HG02798 (cell line): Measurements from ENCODE around the gene TMCC2.

ENCODE experiments used
- ATAC-seq: cut with Tn5 transposase; IDR thresholded peaks from one replicate; pipeline ENCODE4 v1.9.1; 2021; ENCODE audit warnings: mild to moderate bottlenecking; ENCODE audit not compliant: unreplicated experiment, poor library complexity

Gene TMCC2

DNA sequence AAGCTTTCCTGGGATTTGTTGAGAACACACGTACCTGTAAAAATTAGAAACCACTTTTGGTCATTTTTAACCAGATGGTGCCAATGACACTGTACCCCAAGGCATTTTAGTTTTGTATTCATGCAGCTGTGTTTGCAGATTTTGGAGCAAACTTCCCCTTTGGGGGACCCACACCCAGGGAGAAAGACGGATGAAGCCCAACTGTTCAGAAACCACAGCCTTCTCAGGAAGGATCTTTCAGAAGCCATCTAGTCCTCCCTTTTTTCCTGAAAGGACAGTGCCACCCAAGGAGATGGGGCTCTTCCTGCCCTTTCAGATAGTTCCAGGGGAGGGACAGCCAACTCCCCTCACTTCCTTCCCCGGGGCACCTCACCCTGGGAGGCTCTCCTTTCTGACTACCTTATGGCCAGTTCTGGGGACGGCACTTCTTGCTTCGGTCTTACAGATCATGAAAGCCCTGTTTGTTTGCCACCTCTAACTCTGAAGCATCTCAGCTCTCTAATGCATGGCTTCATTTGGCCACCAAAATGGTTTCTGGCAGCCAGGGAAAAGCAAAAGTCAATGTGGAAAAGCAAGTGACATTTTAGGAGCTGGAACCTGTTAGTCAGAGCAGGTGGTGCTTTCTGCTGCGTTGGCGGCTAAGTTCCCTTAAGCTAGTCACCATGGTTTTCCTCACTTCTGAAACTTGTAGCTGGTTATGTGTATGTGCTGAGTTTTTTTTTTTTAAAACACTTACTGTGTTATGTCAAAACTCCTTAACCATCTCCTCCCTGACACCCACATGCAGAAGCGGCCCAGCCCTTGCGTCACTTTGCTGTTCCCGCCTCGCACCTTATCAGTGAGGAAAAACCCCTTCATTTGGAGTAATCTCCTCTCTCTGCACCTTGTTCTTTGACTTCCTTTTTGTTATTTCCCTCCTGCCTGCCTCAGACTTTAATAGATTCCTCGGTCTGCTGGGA lies 10.1 kb downstream of the TMCC2 start:
- no peak for ATAC-seq

DNA sequence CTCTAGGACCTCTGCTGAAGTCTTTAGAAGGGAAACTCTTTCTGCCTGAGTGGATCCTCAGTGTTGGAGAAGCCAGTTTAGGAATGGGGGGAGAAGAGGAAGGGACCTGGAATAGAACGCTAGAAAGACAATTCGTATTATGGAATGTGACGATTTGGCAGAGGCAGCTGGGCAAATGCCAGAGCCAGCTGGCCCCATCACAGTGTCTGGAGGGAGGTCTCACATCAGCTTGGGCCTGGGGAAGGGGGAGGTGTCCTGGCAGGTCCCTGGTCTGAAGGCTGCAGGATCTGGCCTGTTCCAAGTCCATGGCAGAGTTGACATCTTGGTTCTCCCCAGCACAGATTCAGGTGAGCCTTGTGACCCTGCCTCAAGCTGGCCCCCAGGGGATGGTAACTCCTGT lies 11.3 kb downstream of the TMCC2 start:
- no peak for ATAC-seq

- no peak for ATAC-seq
These were observed 12.4 kb downstream of the TMCC2 start for GRCh38 chr1:205240118-205240517.

DNA sequence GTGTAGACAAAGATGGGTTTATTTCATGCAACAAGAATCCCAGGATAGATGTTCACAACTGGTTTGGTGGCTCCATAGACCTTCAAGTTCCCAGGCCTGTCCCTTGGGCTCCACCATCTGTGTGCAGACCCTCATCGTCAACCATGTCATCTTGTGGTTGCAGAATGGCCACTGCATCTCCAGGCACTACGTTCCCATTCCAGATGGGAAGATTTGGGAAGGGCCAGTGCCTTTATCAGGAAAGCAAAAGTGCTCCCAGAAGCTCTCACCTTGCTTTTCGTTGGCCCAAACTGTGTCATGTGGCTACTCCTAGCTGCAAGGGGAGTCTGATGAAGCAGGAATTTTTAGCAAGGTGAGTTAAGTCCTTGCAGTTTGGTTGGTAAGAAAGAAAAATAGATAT lies 12.8 kb downstream of the TMCC2 start:
- no peak for ATAC-seq

DNA sequence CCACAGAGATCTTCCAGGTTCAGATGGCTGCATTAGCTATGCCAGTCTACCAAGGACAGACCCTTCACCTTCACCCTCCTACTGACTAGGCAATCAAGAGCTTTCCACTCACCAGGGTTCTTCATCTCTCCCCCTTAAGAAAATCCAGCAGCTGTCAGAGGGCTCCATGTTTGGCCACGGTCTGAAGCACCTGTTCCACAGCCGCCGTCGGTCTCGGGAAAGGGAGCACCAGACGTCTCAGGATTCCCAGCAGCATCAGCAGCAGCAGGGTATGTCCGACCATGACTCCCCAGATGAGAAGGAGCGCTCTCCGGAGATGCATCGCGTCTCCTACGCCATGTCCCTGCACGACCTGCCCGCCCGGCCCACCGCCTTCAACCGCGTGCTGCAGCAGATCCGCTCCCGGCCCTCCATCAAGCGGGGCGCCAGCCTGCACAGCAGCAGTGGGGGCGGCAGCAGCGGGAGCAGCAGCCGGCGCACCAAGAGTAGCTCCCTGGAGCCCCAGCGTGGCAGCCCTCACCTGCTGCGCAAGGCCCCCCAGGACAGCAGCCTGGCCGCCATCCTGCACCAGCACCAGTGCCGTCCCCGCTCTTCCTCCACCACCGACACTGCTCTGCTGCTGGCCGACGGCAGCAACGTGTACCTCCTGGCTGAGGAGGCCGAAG lies 13.8 kb downstream of the TMCC2 start:
- no peak for ATAC-seq

DNA sequence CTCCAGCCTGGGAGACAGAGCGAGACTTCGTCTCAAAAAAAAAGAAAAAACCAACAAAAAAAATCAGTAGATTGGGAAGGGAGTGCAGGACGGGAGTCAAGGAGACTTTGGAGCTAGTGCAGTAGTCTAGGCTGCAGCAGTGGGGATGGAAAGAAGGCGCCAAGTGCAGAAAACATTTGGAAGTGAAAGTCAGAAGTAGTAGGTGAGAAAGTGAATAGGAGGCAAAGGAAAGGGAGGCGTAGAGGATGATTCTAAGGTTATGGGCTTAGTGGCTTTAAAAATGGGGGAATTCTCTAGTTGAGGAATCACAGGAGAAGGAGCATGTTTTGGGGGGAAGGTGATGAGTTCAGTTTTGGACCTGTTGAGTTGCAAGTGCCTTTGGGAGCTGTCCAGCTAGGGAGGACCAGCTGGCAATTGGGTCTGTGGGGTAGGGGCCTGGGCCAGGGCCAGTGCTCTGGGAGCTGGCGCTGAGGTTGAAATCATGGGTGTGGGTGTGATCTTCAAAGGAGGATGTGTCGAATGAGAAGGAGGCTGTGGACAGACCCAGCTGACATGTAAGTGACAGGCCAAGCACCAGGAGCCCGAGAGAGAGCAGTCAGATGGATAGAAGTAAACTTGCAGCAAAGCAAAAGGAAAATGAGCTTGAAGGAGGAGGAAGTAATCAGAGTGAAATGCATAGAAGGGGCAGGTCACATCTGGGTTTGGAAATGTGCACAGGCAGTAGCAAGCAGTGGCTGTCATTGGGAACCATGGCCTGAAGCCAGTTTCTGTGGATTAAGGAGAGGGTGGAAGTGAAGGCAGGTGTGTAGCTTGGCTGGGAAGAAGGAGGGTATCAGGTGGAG lies 15.8 kb downstream of the TMCC2 start:
- no peak for ATAC-seq

- no peak for ATAC-seq
These were observed 16.6 kb downstream of the TMCC2 start for GRCh38 chr1:205244384-205244783.

DNA sequence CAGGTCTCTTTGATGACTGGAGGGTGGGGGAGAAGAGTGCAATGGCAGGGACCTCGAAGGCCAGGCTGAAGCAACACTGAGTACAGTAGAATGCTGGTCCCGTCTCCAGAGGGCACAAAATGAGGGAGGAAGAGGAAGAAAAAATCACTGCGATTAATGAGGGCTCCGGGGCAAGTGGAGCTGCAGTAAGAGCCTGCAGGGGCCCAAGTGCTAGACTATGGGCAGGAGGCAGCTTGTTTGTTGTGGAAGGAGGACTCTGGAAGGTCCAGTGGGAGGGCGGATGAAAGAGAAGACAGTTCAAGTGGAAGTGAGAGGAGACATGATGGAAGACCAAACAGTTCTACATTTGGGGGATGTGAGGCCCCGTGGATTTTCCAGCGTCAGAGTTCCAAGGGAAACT lies 17.4 kb downstream of the TMCC2 start:
- no peak for ATAC-seq

DNA sequence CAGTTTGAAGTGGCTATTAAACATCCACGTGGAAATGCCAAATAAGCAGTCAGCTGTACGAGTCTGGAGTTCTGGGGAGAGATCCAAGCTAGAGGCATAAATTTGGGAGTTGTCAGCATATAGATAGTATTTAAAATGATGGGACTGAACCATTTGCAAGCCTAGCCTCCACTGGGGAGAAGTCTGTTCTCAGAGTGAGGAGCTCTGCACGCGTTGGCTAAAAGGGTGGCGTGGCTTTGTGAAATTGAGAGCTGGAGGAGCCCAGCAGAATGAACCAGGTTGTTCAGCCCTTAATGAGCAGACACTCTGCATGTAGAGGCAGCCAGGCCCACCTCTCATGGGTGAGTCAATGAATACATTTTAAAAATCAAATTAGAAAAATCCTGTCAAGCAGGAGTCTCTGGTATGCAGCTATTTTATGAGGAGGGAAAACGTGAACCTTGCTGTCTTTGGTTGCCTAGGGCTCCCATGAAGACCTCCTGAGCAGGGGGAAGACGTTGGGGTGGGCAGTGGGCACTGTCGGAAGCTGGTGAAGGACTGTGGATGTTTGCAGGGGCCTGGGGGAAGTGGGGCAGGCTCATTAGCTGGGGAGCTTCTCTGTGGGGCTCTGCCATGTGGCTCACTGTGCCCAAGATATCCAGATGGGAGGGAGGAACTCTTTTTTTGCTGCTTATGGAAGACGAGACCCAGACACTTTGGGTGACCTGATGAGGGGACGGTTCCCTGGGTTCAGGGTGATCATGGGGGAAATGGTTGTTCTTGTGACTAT lies 18.8 kb downstream of the TMCC2 start:
- no peak for ATAC-seq

- ATAC-seq: no peak
These were observed 19.6 kb downstream of the TMCC2 start for GRCh38 chr1:205247130-205247921.

GRCh38 chr1:205248793-205249601 lies 21.3 kb downstream of the TMCC2 start:
- ATAC-seq: no peak

- no peak for ATAC-seq
These were observed 21.9 kb downstream of the TMCC2 start for GRCh38 chr1:205249651-205250050.

GRCh38 chr1:205250699-205251098 lies 23.0 kb downstream of the TMCC2 start:
- ATAC-seq: no peak

- no peak for ATAC-seq
These were observed 23.8 kb downstream of the TMCC2 start for GRCh38 chr1:205251576-205251975.

GRCh38 chr1:205255941-205256780 lies 28.4 kb downstream of the TMCC2 start:
- ATAC-seq: peak; percentile 65

GRCh38 chr1:205256951-205257625 lies 29.3 kb downstream of the TMCC2 start:
- ATAC-seq: no peak

DNA sequence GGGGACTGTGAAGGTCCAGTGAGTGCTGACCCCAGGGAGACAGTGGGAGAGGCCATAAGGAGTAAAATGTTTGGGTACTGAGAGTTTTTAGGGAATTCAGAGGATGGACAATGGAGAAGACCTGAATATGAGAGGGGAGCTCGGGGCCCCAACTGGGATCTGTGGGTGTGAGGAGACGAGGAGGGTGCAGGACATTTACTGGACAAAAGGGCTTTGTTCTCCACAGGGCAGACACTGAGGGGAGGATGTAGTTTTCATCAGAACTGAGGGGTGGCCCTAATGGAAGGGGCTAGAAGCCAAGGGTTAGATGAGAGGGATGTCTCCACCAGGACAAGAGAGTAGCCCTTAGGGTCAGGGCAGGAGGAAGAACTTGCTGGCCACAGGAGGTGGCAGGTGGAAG lies 30.0 kb downstream of the TMCC2 start:
- no peak for ATAC-seq
